NCI-H510A (cell line): ENCODE measurements around the gene ANKS1B.
"Not testable (repeated sequence)": the region's sequence is repeated elsewhere in the genome, so short reads cannot be mapped to it uniquely, and the experiment has no call there.

Experiments
- DNase-seq: peaks from one replicate; lab custom pipeline; 2025; lab: John Stamatoyannopoulos, UW

Gene ANKS1B

GRCh38 chr12:98870504-98870903, 1114.2 kb downstream of the ANKS1B start:
- DNase-seq: peak; percentile 51

DNA sequence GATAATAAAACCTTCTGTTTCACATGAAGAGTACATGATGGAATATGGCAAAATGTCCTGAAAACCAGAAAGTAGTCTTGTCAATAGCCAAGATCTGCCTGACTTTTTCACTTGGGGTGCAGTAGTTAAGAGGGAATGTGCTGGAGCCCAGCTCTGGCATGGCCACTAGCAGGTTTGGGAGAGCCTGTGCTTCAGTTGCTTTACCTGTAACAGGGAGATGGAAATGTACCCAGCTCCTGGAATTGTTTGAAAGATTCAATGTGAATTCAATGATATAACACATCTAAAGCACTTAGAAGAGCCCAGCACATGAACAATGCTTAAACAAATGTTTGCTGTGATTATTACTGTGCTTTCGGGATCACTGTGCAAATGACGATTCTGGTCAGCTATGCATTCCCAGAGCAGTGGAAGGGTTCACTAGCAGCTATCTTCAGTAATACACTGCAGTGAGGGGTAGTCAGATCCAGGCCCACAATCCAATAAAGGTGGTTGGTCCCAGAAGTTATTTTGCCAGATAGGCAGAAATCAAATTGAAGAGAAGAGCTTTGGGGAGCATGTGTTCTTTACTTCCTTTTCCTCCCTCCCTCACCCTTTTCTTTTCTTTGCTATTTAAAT, 1114.7 kb downstream of the ANKS1B start:
- DNase-seq: no peak

GRCh38 chr12:98868538-98868937, 1116.2 kb downstream of the ANKS1B start:
- no peak for DNase-seq

DNA sequence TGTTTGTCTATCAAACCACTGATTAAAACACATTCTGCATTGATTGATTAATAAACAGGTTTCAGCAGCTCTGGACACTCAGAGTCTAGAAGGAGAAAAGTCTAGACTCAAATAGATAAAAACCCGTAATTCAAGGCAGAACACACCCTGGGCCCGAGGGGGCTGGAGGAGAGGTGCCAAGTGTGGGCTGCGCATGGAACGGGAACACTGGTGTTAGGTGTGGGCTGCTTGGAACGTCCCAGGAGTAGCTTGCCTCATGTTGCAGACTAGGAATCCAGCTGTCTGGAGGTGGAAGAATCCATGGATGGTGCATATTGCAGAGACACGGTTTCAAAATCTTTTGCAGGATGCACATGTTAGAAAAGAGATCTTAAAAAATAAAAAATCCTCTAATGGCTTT, 1116.7 kb downstream of the ANKS1B start:
- no peak for DNase-seq

- no peak for DNase-seq
Measured at GRCh38 chr12:98864363-98864762, 1120.4 kb downstream of the ANKS1B start.

DNA sequence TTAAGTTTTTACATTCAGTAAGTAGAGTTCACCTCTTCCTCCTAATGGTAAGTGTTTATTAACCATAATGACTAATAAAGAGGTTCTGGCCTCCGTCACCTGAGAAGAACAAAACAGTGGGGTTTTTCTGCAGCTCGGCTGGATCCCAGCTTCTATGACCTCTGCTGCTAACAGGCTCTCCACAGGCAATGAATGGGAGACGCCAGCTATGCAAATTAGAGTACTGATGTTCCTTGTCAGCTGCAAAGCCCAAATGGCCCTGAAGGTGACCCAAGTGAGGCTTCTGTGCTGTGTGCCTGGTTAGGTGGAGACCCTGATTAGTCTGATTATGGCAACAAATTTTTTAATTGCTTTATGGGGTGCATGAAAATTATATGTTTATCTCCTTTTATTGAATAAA, 1121.6 kb downstream of the ANKS1B start:
- DNase-seq: no peak

- DNase-seq: no peak
Measured at GRCh38 chr12:98861251-98861650, 1123.5 kb downstream of the ANKS1B start.

GRCh38 chr12:98856897-98857540, 1127.7 kb downstream of the ANKS1B start:
- no peak for DNase-seq

DNA sequence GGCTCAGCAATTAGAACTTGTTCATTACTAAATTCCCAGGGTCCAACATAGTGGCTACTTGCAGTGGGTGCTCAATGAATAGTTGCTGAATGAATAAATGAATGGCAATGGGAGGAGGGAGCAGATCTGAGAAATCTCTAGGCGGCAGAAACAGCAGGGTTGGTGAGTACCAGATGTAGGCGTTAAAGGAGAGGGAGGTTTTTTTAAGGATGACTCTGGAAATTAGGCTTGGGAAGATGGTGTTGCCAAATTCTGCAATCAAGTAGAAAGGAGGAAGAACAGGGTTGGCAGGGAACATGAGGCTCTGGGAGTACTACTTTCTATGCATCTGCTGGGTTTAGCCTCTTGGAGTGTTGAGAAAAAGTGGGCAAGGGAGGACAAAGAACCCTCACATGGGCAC, 1132.6 kb downstream of the ANKS1B start:
- no peak for DNase-seq

- DNase-seq: no peak
Measured at GRCh38 chr12:98847242-98847641, 1137.5 kb downstream of the ANKS1B start.

GRCh38 chr12:98845957-98846356, 1138.8 kb downstream of the ANKS1B start:
- DNase-seq: no peak

DNA sequence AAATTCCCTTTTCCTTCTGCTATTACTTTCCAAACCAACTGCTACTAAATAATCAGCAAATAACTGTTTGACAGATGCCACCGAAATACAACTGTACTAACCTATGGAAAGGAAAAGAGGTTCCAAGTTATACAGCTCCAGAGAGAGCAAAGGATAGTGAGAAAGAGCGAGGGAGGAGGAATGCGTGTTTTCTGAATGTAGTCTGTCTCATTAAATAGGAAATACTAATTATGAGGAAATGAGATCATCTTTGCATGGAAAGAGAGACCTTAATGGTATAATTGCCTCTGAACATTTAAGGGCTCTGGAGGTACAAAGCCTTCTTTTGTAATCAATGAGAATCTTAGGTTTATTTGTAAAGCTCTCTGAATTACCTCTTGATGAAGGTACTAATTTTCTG, 1144.4 kb downstream of the ANKS1B start:
- DNase-seq: no peak

- no peak for DNase-seq
Measured at GRCh38 chr12:98838231-98838647, 1146.5 kb downstream of the ANKS1B start.

- not testable (repeated sequence) for DNase-seq
Measured at GRCh38 chr12:98837134-98837752, 1147.5 kb downstream of the ANKS1B start.

GRCh38 chr12:98830657-98831056, 1154.1 kb downstream of the ANKS1B start:
- no peak for DNase-seq

DNA sequence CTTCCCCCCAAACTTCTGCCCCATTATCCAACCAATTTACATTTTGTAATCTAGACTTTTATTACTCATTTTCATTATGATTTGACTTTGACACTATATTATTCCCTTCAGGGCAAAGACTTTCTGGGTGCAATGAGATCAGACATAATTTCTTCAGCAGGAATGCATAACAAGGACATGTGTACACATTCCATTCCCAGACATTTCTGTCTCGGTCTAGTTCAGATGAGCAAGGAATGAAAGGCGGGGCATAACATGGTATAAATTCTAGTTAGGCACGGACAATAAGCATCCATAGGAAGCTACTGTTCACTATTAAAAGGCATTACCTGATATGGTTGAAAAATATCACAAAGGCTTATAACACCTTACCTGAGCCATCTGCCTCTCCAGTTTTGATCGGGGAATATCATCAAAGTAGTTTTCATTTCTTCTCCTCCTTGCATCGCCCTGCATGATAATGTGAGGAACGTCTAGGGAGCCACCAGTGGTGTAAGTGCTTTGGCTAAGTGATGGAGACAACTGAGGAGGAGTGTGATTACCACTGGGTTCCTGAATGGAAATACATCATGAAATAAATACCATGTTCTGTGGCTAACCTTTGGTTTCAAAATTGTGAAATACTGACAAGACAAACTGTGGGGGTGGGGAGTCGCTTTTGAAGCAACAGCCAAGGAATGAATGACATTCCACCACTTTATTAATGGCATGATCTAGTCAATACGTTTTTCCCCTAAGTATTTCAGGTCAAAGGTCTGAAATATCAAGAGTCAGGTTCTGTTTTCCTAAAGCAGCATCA, 1155.7 kb downstream of the ANKS1B start:
- DNase-seq: no peak

GRCh38 chr12:98823012-98823411, 1161.7 kb downstream of the ANKS1B start:
- DNase-seq: peak; percentile 9

- DNase-seq: no peak
Measured at GRCh38 chr12:98821866-98822265, 1162.9 kb downstream of the ANKS1B start.

- DNase-seq: no peak
Measured at GRCh38 chr12:98821232-98821631, 1163.5 kb downstream of the ANKS1B start.

- DNase-seq: no peak
Measured at GRCh38 chr12:98819821-98820404, 1164.8 kb downstream of the ANKS1B start.

- no peak for DNase-seq
Measured at GRCh38 chr12:98819071-98819470, 1165.7 kb downstream of the ANKS1B start.

GRCh38 chr12:98818239-98818638, 1166.5 kb downstream of the ANKS1B start:
- DNase-seq: no peak
